ENCODE data around the gene SLC4A3. TPM values are rescaled to one million over a fixed set of nuclear protein-coding genes. Genes with fewer than 3 reads are reported as not detected.

The SLC4A3 gene
- total and polyA plus RNA-seq, 10 donors = 0.71 to 9.2 (median 3.0) TPM

GRCh38 chr2:219628986-219629901 is 1.8 kb downstream of the SLC4A3 start:
- H3K4me3 ChIP-seq = peak overlapping the region in 1 of 8 donors; percentile 74
- peaks cover 0 to 86% (median 31%) of the 10 kb centered on the region in 7 donors for H3K27me3 ChIP-seq (replicated peaks in 1 of 7)
- H3K36me3 ChIP-seq = no peaks in the 10 kb centered on the region
- no peak overlapping the region for H3K27ac ChIP-seq
- peak; percentile 62 for DNase-seq
- intact Hi-C loops (cut with DNase I; ENCODE audit: low total_unique reads) = no loop called here
- peaks cover 0 to 19% (median 11%) of the 10 kb centered on the region in 6 donors for H3K4me1 ChIP-seq
- TF ChIP-seq POLR2AphosphoS5 (IDR thresholded peaks at IDR 0.05) (no peak), POLR2A (IDR thresholded peaks at IDR 0.05) (no peak), CTCF (IDR thresholded peaks at IDR 0.05 in 8 of 11, conservative IDR thresholded peaks at IDR 0.05 in 3 of 11) (no peak)
- H3K9me3 ChIP-seq = no peaks in the 10 kb centered on the region
- WGBS, 5 donors = 27 to 46% (median 37%) methylated on average over 15 to 16 of the region's 16 CpGs

GRCh38 chr2:219629976-219630695 is 2.7 kb downstream of the SLC4A3 start:
- 67 to 88% (median 83%) methylated on average over 12 to 20 of the region's 20 CpGs for WGBS, 5 donors
- Histone ChIP-seq H3K36me3 (no peaks in the 10 kb centered on the region), H3K4me3 (no peak overlapping the region), H3K27me3 (replicated peaks in 1 of 7) (peaks cover 0 to 83% (median 31%) of the 10 kb centered on the region in 7 donors), H3K9me3 (no peaks in the 10 kb centered on the region), H3K4me1 (peaks cover 0 to 19% (median 11%) of the 10 kb centered on the region in 6 donors), H3K27ac (no peak overlapping the region)
- no peak for TF ChIP-seq CTCF (IDR thresholded peaks at IDR 0.05 in 8 of 11, conservative IDR thresholded peaks at IDR 0.05 in 3 of 11)
- no peak for TF ChIP-seq POLR2A (IDR thresholded peaks at IDR 0.05)
- no peak for TF ChIP-seq POLR2AphosphoS5 (IDR thresholded peaks at IDR 0.05)
- DNase-seq = no peak
- intact Hi-C loops (cut with DNase I; ENCODE audit: low total_unique reads) = no loop called here

DNA sequence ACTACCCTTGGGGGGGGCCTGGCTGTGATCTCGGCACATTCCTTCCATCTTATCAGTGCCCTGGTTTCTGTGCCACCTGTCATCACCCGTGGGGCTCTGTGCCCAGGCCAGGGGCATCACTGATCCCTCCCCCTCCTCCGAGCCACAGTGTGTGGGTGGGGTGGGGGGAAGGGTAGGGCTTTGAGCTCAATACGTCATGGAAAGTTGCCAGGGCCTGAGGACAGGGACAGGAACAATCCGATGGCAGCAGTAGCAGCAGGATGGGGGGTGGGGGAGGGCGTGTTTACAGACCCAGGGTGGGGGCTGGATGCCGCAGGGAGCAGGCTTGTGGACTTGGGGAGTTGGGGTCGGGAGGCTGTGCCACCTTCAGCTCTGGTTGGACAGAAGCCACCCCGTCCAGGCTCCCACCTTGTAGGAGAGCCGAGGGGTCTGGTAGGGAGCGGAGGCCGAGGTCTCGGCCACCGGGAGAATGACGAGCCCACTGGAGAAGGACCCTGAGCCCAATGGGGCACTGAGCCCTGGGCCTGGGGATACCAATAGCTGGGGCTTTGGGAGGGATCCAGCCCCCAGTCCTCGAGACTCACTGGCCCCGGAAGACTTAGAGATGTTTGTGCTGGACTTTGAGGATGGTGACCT is 3.5 kb downstream of the SLC4A3 start:
- peaks cover 0 to 83% (median 31%) of the 10 kb centered on the region in 7 donors for H3K27me3 ChIP-seq (replicated peaks in 1 of 7)
- no peak for TF ChIP-seq POLR2AphosphoS5 (IDR thresholded peaks at IDR 0.05)
- TF ChIP-seq POLR2A (IDR thresholded peaks at IDR 0.05) = no peak
- TF ChIP-seq CTCF (IDR thresholded peaks at IDR 0.05 in 8 of 11, conservative IDR thresholded peaks at IDR 0.05 in 3 of 11) = no peak
- intact Hi-C loops (cut with DNase I; ENCODE audit: low total_unique reads) = no loop called here
- H3K27ac ChIP-seq = no peak overlapping the region
- no peaks in the 10 kb centered on the region for H3K36me3 ChIP-seq
- no peak for DNase-seq
- H3K4me1 ChIP-seq = peaks cover 0 to 19% (median 11%) of the 10 kb centered on the region in 6 donors
- no peak overlapping the region for H3K4me3 ChIP-seq
- no peaks in the 10 kb centered on the region for H3K9me3 ChIP-seq
- 72 to 83% (median 74%) methylated on average over 11 to 17 of the region's 17 CpGs for WGBS, 5 donors

All from spleen (tissue), 11 donors.